DND-41 (cell line): Measurements from ENCODE around the gene TSTD2.

Source experiments
- EZH2 ChIP-seq: IDR thresholded peaks from 3 replicates; pipeline ENCODE4 v1.6.1; 2012; ENCODE audit warnings: borderline replicate concordance, low read depth, mild to moderate bottlenecking, moderate library complexity, low read length, inconsistent platforms; ENCODE audit not compliant: severe bottlenecking
- TF ChIP-seq, protein P1 (sequence below): IDR thresholded peaks from 2 replicates; pipeline ENCODE4 v1.5.1; 2012; ENCODE audit warnings: borderline replicate concordance, low read length, moderate library complexity, mild to moderate bottlenecking; ENCODE audit not compliant: poor library complexity, severe bottlenecking; ENCODE audit errors: extremely low read depth

DNA sequence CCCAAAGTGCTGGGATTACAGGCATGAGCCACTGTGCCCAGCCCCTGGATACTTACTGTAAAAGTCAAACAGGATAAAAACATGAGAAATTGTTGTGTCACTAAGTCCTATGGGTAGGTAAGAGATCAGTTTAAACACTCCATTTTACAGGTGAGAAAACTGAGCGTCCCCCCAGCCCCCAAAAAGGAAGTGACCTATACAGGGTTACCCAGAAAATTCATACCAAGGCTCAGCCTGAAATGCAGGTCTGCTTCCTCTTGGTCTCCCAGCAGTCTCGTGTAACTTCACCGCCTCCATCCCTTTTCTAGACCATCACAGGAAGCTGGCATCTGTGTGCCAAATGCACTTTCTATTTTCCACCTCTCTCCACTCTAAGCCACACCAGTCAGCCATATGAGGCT, 74.5 kb downstream of the TSTD2 start:
- TF ChIP-seq, protein P1, sequence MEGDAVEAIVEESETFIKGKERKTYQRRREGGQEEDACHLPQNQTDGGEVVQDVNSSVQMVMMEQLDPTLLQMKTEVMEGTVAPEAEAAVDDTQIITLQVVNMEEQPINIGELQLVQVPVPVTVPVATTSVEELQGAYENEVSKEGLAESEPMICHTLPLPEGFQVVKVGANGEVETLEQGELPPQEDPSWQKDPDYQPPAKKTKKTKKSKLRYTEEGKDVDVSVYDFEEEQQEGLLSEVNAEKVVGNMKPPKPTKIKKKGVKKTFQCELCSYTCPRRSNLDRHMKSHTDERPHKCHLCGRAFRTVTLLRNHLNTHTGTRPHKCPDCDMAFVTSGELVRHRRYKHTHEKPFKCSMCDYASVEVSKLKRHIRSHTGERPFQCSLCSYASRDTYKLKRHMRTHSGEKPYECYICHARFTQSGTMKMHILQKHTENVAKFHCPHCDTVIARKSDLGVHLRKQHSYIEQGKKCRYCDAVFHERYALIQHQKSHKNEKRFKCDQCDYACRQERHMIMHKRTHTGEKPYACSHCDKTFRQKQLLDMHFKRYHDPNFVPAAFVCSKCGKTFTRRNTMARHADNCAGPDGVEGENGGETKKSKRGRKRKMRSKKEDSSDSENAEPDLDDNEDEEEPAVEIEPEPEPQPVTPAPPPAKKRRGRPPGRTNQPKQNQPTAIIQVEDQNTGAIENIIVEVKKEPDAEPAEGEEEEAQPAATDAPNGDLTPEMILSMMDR = no peak
- no peak for TF ChIP-seq EZH2
